Epithelial cell of esophagus (primary cell): ENCODE results near the gene ZP4.

Experiments
- DNase-seq: peaks from one replicate; pipeline ENCODE4 v3.0.0; 2010; ENCODE audit warnings: low read depth
- H3K4me3 ChIP-seq: 2 replicates; pipeline ENCODE4 v1.5.1; 2011; ENCODE audit warnings: mild to moderate bottlenecking, low read length, control low read depth
- TF ChIP-seq, protein P1 (sequence below): IDR thresholded peaks from 2 replicates; pipeline ENCODE4 v1.5.1; 2011; ENCODE audit warnings: low read depth, mild to moderate bottlenecking, low read length, control low read depth, inconsistent platforms; ENCODE audit not compliant: insufficient read depth; ENCODE audit errors: missing control alignments

The ZP4 gene, protein sequence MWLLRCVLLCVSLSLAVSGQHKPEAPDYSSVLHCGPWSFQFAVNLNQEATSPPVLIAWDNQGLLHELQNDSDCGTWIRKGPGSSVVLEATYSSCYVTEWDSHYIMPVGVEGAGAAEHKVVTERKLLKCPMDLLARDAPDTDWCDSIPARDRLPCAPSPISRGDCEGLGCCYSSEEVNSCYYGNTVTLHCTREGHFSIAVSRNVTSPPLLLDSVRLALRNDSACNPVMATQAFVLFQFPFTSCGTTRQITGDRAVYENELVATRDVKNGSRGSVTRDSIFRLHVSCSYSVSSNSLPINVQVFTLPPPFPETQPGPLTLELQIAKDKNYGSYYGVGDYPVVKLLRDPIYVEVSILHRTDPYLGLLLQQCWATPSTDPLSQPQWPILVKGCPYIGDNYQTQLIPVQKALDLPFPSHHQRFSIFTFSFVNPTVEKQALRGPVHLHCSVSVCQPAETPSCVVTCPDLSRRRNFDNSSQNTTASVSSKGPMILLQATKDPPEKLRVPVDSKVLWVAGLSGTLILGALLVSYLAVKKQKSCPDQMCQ

DNA sequence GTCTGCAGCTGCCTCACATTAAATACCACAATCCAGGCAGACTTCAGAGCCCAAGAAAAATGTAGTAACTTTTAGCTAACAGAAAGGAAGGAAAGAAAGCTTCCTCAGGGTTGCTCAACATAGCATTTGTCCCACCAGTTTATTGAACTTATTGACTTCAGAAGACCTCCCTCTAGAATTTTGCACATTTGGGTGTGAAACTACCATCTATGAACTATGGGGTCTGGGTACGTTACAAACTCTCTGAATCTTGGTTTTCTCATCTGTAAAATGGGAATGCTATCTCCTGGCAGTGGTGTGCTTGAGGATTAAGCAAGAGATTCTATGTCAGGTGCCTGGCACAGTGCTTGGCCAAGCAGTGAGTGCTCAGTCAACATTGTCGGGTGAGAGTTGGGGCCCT, at the start of gene ZP4:
Gene ZP4, minus strand, starts transcription at position 101 of the 400 bp plus-strand sequence. CDS start 287 bp downstream, outside the sequence.
- TF ChIP-seq, protein P1, sequence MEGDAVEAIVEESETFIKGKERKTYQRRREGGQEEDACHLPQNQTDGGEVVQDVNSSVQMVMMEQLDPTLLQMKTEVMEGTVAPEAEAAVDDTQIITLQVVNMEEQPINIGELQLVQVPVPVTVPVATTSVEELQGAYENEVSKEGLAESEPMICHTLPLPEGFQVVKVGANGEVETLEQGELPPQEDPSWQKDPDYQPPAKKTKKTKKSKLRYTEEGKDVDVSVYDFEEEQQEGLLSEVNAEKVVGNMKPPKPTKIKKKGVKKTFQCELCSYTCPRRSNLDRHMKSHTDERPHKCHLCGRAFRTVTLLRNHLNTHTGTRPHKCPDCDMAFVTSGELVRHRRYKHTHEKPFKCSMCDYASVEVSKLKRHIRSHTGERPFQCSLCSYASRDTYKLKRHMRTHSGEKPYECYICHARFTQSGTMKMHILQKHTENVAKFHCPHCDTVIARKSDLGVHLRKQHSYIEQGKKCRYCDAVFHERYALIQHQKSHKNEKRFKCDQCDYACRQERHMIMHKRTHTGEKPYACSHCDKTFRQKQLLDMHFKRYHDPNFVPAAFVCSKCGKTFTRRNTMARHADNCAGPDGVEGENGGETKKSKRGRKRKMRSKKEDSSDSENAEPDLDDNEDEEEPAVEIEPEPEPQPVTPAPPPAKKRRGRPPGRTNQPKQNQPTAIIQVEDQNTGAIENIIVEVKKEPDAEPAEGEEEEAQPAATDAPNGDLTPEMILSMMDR, result no peak
- no peak for DNase-seq
- no peak within 1 kb of the TSS for H3K4me3 ChIP-seq

DNA sequence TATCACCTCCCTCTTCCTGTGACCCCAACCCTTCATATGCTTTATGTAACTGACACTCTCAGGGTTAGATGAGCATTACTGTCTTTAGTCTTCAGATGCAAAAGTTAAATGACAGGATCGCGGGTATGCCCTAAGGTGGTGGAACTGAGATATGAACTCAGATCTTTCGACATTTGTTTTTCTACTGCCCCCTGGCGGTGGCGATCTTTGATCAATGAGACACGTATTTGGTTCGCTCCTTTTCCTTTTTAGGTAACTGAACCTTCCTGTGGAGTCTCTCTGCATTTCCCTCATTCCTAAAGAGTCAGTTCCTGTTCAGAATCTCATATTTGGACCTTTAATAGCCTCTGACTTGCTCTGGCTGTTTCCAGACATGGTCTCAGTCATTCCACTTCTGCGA, 47.8 kb upstream of the ZP4 start:
- TF ChIP-seq, protein P1, result no peak
- DNase-seq, result peak; percentile 9
- H3K4me3 ChIP-seq, result no peak overlapping the region

DNA sequence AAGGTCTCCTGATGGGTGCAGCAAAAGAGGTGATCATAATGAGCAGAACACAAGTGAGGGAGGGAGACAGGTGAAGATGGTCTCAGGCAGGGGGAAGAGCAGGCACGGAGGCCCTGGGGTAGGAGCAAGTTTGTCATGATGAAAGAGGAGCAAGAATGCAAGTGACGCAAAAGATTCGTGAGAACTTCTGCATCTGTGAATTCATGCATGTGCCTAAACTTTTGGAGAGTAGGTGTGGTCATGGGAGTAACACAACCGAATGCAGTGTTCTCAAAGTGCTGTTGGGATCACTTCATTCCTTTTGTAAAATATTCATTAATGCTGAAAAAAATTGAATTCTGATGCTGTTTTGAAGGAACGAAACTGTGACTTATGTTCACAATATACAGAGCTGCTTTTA, 47.3 kb upstream of the ZP4 start:
- TF ChIP-seq, protein P1, result no peak

DNA sequence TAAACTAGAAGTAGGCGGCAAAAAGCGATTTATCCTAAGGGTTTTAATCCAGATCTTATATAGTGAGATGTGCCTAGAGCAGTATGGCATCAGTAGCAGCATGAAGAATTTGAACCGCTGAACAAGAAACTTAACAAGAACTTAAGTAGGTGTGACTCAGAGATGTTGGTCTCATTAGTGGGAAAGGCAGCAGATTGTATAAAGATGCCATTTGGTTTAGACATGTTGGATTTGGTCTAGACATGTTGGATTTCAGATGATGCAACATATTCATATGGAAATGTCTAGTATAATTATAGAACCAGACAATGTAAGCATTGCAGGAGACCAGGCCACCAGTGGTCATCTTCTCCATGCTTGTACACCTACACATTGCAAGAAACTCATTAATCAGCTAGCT, 42.1 kb upstream of the ZP4 start:
- TF ChIP-seq, protein P1, result no peak
- peak; percentile 97 for DNase-seq
- no peak overlapping the region for H3K4me3 ChIP-seq

More for the DNA sequence above, 47.3 kb upstream of the ZP4 start:
- no peak for DNase-seq
- H3K4me3 ChIP-seq, result no peak overlapping the region

DNA sequence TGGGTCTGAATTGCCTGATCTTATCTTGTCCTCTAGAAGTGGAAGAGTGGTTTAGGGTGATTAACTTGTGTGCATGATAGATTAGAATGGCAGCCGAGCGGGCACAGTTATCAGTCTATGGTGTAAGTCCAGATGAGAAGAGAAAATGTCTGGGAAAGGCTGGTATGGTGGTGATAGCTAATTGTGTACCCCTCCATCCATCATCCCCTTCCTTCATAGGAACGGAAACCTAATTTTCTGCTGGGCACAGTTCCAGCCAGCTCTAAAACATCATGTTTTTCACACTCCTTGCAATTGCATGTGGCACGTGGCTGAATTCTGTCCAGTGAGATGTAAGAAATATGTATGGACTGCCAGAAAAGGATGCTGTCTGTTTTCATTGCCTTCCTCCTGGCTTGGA, 40.9 kb upstream of the ZP4 start:
- H3K4me3 ChIP-seq, result no peak overlapping the region
- TF ChIP-seq, protein P1, result no peak

DNA sequence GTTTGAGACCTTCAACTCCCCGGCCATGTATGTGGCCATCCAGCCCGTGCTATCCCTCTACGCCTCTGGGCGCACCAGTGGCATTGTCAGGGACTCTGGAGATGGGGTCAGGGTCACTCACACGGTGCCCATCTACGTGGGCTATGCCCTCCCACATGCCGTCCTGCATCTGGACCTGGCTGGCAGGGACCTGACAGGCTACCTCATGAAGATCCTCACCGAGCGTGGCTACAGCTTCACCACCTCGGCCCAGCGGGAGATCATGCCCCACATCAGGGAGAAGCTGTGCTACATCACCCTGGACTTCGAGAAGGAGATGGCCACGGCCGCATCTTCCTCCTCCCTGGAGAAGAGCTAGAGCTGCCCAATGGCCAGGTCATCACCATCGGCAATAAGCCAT, 36.5 kb upstream of the ZP4 start:
- TF ChIP-seq, protein P1, result no peak
- no peak for DNase-seq
- no peak overlapping the region for H3K4me3 ChIP-seq

More for the DNA sequence above, 40.9 kb upstream of the ZP4 start:
- no peak for DNase-seq
